HepG2 (cell line): ENCODE results near the gene SQOR. TPM values are rescaled to one million over a fixed set of nuclear protein-coding genes. Genes with fewer than 3 reads are reported as not detected.

ENCODE experiments used
- CCDC6 ChIP-seq: sonication (generic); formaldehyde crosslinking; IDR thresholded peaks from 2 replicates; pipeline ENCODE4 v1.8.1; 2022; ENCODE audit warnings: mild to moderate bottlenecking, missing genetic modification reagents, moderate library complexity
- DMAP1 ChIP-seq: IDR thresholded peaks from 2 replicates; pipeline ENCODE4 v1.6.1; 2016
- HIVEP1 ChIP-seq: sonication (generic); formaldehyde crosslinking; IDR thresholded peaks from 2 replicates; pipeline ENCODE4 v1.4.0; 2020; ENCODE audit warnings: mild to moderate bottlenecking, missing genetic modification reagents
- IRF1 ChIP-seq: sonication (generic); formaldehyde crosslinking; IDR thresholded peaks from 2 replicates; pipeline ENCODE4 v1.4.0; 2020; ENCODE audit warnings: low read depth, mild to moderate bottlenecking, missing genetic modification reagents
- JUND ChIP-seq: sonication (generic); formaldehyde crosslinking; IDR thresholded peaks from 2 replicates; pipeline ENCODE4 v1.8.0; 2022; ENCODE audit warnings: mild to moderate bottlenecking, missing genetic modification reagents
- PHF20 ChIP-seq: sonication (generic); formaldehyde crosslinking; IDR thresholded peaks from 2 replicates; pipeline ENCODE4 v1.5.0; 2020; ENCODE audit warnings: mild to moderate bottlenecking, missing genetic modification reagents
- ZNF143 ChIP-seq: sonication (generic); formaldehyde crosslinking; IDR thresholded peaks from 2 replicates; pipeline ENCODE4 v1.4.0; 2020; ENCODE audit warnings: missing genetic modification reagents
- ZNF460 ChIP-seq: sonication (generic); formaldehyde crosslinking; IDR thresholded peaks from 2 replicates; pipeline ENCODE4 v1.5.1; 2020; ENCODE audit warnings: missing genetic modification reagents, mild to moderate bottlenecking, borderline replicate concordance
- ZNF510 ChIP-seq: sonication (generic); formaldehyde crosslinking; IDR thresholded peaks from 2 replicates; pipeline ENCODE4 v1.4.0; 2020; ENCODE audit warnings: low read depth, mild to moderate bottlenecking, missing genetic modification reagents
- ZNF589 ChIP-seq: sonication (generic); formaldehyde crosslinking; conservative IDR thresholded peaks from 2 replicates; pipeline ENCODE4 v1.8.0; 2022; ENCODE audit warnings: mild to moderate bottlenecking, moderate library complexity, missing genetic modification reagents
- ZNF747 ChIP-seq: sonication (generic); formaldehyde crosslinking; IDR thresholded peaks from 2 replicates; pipeline ENCODE4 v1.8.1; 2023; ENCODE audit warnings: missing genetic modification reagents, mild to moderate bottlenecking, borderline replicate concordance
- ZNF775 ChIP-seq: sonication (generic); formaldehyde crosslinking; IDR thresholded peaks from 2 replicates; pipeline ENCODE4 v1.4.0; 2020; ENCODE audit warnings: missing genetic modification reagents, mild to moderate bottlenecking, moderate library complexity, borderline replicate concordance
- polyA plus RNA-seq, 8 experiments: library from polyadenylated mRNA; depleted of rRNA in 3 of 8; stranded (reverse) in 7 of 8; unstranded in 1 of 8; fragments of >200 nt; fragmentation: Illumina TruSeq in 4 of 8; extraction: Trizol in 4 of 8; gene quantifications; 2 replicates each; pipeline versions ENCODE4 v1.2.1 to v1.2.3, GENCODE V29; 2011 to 2016; ENCODE audit warnings: low read depth in 4 of 8, missing spikeins in 1 of 8, mixed read lengths in 1 of 8; ENCODE audit not compliant: insufficient read depth in 1 of 8
- total RNA-seq, 5 experiments: library from RNA; depleted of rRNA; stranded (reverse); fragments of >200 nt; fragmentation: Illumina TruSeq; extraction: Trizol; gene quantifications; 2 replicates each; pipeline ENCODE4 v1.2.3, GENCODE V29; 2016; ENCODE audit warnings: low read depth in 1 of 5
- TF ChIP-seq, protein P1 (sequence below): sonication (generic); formaldehyde crosslinking; IDR thresholded peaks from 2 replicates; pipeline ENCODE4 v1.4.0; 2020; ENCODE audit warnings: missing genetic modification reagents
- TF ChIP-seq, protein P2 (sequence below): sonication (generic); formaldehyde crosslinking; IDR thresholded peaks from 2 replicates; pipeline ENCODE4 v1.9.0; 2021; ENCODE audit warnings: mild to moderate bottlenecking, missing genetic modification reagents

Gene SQOR
- total and polyA plus RNA-seq, 2 of the 13 experiments (the other 11 are each of a cell fraction or from before 2014, with no cell fraction given): 19.3 to 19.4 TPM

GRCh38 chr15:45587095-45587862 is 47.5 kb upstream of the SQOR start, which contains the start of gene BLOC1S6 (continued):
- TF ChIP-seq ZNF143 (CRISPR knock-in tag) (peak; percentile 72), ZNF510 (CRISPR knock-in tag) (0 out of 2 replicates have a peak, but pooled peaks have one; percentile 39), ZNF747 (CRISPR knock-in tag) (peak; percentile 23; the same call in 1 of the 2 replicates), IRF1 (CRISPR knock-in tag) (no peak), ZNF589 (CRISPR knock-in tag) (0 out of 2 replicates have a peak, but pooled peaks have one; percentile 42), CCDC6 (CRISPR knock-in tag) (peak; percentile 82; the same call in 1 of the 2 replicates), PHF20 (peak; percentile 95), DMAP1 (CRISPR knock-in tag) (peak; percentile 97), JUND (CRISPR knock-in tag) (peak; percentile 19; the same call in 1 of the 2 replicates), HIVEP1 (peak; percentile 28; the same call in 1 of the 2 replicates), ZNF460 (CRISPR knock-in tag) (peak; percentile 17; the same call in 1 of the 2 replicates), ZNF775 (CRISPR knock-in tag) (no peak)
- TF ChIP-seq, protein P1, sequence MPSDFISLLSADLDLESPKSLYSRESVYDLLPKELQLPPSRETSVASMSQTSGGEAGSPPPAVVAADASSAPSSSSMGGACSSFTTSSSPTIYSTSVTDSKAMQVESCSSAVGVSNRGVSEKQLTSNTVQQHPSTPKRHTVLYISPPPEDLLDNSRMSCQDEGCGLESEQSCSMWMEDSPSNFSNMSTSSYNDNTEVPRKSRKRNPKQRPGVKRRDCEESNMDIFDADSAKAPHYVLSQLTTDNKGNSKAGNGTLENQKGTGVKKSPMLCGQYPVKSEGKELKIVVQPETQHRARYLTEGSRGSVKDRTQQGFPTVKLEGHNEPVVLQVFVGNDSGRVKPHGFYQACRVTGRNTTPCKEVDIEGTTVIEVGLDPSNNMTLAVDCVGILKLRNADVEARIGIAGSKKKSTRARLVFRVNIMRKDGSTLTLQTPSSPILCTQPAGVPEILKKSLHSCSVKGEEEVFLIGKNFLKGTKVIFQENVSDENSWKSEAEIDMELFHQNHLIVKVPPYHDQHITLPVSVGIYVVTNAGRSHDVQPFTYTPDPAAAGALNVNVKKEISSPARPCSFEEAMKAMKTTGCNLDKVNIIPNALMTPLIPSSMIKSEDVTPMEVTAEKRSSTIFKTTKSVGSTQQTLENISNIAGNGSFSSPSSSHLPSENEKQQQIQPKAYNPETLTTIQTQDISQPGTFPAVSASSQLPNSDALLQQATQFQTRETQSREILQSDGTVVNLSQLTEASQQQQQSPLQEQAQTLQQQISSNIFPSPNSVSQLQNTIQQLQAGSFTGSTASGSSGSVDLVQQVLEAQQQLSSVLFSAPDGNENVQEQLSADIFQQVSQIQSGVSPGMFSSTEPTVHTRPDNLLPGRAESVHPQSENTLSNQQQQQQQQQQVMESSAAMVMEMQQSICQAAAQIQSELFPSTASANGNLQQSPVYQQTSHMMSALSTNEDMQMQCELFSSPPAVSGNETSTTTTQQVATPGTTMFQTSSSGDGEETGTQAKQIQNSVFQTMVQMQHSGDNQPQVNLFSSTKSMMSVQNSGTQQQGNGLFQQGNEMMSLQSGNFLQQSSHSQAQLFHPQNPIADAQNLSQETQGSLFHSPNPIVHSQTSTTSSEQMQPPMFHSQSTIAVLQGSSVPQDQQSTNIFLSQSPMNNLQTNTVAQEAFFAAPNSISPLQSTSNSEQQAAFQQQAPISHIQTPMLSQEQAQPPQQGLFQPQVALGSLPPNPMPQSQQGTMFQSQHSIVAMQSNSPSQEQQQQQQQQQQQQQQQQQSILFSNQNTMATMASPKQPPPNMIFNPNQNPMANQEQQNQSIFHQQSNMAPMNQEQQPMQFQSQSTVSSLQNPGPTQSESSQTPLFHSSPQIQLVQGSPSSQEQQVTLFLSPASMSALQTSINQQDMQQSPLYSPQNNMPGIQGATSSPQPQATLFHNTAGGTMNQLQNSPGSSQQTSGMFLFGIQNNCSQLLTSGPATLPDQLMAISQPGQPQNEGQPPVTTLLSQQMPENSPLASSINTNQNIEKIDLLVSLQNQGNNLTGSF (CRISPR knock-in tag): peak; percentile 35; the same call in 1 of the 2 replicates
- TF ChIP-seq, protein P2, sequence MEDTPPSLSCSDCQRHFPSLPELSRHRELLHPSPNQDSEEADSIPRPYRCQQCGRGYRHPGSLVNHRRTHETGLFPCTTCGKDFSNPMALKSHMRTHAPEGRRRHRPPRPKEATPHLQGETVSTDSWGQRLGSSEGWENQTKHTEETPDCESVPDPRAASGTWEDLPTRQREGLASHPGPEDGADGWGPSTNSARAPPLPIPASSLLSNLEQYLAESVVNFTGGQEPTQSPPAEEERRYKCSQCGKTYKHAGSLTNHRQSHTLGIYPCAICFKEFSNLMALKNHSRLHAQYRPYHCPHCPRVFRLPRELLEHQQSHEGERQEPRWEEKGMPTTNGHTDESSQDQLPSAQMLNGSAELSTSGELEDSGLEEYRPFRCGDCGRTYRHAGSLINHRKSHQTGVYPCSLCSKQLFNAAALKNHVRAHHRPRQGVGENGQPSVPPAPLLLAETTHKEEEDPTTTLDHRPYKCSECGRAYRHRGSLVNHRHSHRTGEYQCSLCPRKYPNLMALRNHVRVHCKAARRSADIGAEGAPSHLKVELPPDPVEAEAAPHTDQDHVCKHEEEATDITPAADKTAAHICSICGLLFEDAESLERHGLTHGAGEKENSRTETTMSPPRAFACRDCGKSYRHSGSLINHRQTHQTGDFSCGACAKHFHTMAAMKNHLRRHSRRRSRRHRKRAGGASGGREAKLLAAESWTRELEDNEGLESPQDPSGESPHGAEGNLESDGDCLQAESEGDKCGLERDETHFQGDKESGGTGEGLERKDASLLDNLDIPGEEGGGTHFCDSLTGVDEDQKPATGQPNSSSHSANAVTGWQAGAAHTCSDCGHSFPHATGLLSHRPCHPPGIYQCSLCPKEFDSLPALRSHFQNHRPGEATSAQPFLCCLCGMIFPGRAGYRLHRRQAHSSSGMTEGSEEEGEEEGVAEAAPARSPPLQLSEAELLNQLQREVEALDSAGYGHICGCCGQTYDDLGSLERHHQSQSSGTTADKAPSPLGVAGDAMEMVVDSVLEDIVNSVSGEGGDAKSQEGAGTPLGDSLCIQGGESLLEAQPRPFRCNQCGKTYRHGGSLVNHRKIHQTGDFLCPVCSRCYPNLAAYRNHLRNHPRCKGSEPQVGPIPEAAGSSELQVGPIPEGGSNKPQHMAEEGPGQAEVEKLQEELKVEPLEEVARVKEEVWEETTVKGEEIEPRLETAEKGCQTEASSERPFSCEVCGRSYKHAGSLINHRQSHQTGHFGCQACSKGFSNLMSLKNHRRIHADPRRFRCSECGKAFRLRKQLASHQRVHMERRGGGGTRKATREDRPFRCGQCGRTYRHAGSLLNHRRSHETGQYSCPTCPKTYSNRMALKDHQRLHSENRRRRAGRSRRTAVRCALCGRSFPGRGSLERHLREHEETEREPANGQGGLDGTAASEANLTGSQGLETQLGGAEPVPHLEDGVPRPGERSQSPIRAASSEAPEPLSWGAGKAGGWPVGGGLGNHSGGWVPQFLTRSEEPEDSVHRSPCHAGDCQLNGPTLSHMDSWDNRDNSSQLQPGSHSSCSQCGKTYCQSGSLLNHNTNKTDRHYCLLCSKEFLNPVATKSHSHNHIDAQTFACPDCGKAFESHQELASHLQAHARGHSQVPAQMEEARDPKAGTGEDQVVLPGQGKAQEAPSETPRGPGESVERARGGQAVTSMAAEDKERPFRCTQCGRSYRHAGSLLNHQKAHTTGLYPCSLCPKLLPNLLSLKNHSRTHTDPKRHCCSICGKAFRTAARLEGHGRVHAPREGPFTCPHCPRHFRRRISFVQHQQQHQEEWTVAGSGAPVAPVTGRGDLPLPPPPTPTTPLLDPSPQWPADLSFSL (CRISPR knock-in tag): no peak
